ENCODE data around the gene ZNF236.

- TF ChIP-seq, protein P1, sequence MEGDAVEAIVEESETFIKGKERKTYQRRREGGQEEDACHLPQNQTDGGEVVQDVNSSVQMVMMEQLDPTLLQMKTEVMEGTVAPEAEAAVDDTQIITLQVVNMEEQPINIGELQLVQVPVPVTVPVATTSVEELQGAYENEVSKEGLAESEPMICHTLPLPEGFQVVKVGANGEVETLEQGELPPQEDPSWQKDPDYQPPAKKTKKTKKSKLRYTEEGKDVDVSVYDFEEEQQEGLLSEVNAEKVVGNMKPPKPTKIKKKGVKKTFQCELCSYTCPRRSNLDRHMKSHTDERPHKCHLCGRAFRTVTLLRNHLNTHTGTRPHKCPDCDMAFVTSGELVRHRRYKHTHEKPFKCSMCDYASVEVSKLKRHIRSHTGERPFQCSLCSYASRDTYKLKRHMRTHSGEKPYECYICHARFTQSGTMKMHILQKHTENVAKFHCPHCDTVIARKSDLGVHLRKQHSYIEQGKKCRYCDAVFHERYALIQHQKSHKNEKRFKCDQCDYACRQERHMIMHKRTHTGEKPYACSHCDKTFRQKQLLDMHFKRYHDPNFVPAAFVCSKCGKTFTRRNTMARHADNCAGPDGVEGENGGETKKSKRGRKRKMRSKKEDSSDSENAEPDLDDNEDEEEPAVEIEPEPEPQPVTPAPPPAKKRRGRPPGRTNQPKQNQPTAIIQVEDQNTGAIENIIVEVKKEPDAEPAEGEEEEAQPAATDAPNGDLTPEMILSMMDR (IDR thresholded peaks at IDR 0.05): no peak
- no peak for TF ChIP-seq EZH2phosphoT487 (IDR thresholded peaks at IDR 0.05)
- TF ChIP-seq EZH2 (IDR thresholded peaks at IDR 0.05): no peak
Observed at GRCh38 chr18:76905821-76906220, 83.5 kb downstream of the ZNF236 start.

All from neural progenitor cell (in vitro differentiated cells).